ENCODE data around the gene ATAT1. TPM values are rescaled to one million over a fixed set of nuclear protein-coding genes. Genes with fewer than 3 reads are reported as not detected.
A peak's percentile ranks its signal among the peaks of the same experiment; 100 is the strongest.

Gene ATAT1
- total and polyA plus RNA-seq, 2 of the 4 experiments (the other 2 are of a cell fraction): 5.6 to 15.5 TPM

- dilution Hi-C loops (cut with HindIII; ENCODE audit: low sequenced_read_pairs, unreplicated experiment) (no loop called here), in situ Hi-C loops (cut with MboI; ENCODE audit: low sequenced_read_pairs) (no loop called here), intact Hi-C loops (cut with micrococcal nuclease) (no loop called here)
- 13% methylated on average over 6 of the region's 22 CpGs; no CpG with 5 or more reads in 1 of the 2 experiments for WGBS, 2 experiments (ENCODE audit: extremely low coverage in 2 of 2, insufficient read length in 1 of 2)
- DNase-seq (peak; percentile 47), ATAC-seq (ENCODE audit: low read depth) (no peak)
- Histone ChIP-seq H3K14ac (replicated peaks; ENCODE audit: low read depth, low read length) (peak overlapping the region; percentile 97), H2BK5ac (ENCODE audit: low read depth, low read length, poor library complexity, severe bottlenecking) (peak overlapping the region; percentile 92), H2AK9ac (replicated peaks; ENCODE audit: low read depth, low read length, poor library complexity) (peak overlapping the region; percentile 100), H3K23ac (ENCODE audit: low read depth, low read length) (peak overlapping the region; percentile 93), H4K5ac (ENCODE audit: low read depth, low read length) (peak overlapping the region; percentile 69), H4K8ac (ENCODE audit: low read depth in 2 of 2, low read length in 2 of 2) (peak overlapping the region; percentile 88 to 96), H3K79me1 (ENCODE audit: low read depth in 1 of 2, low read length in 2 of 2) (peaks cover 18 to 41% of the 10 kb centered on the region in 2 experiments; a peak in 3 of 4 replicates), H3K4me3 (ENCODE audit: insufficient read depth, low read depth, low read length) (peak overlapping the region; percentile 97), H3K27ac (ENCODE audit: insufficient read depth, low read length) (peak overlapping the region; percentile 96), H2AFZ (replicated peaks; ENCODE audit: low read length, poor library complexity) (peak overlapping the region; percentile 89), H3K27me3 (ENCODE audit: control insufficient read depth, insufficient read depth, low read length) (no peaks in the 10 kb centered on the region), H3K9me1 (ENCODE audit: insufficient read depth, low read length) (peaks cover 13% of the 10 kb centered on the region), H3K9ac (ENCODE audit: low read depth, low read length) (peak overlapping the region; percentile 92), H3K18ac (ENCODE audit: low read depth, low read length) (peak overlapping the region; percentile 65), H3K56ac (ENCODE audit: extremely low read depth, insufficient read depth, low read length) (peak overlapping the region; percentile 95), H3K4me1 (ENCODE audit: control insufficient read depth, insufficient read depth, low read length) (peaks cover 19% of the 10 kb centered on the region), H3K4me2 (ENCODE audit: low read depth, low read length) (peak overlapping the region; percentile 73), H2AK5ac (ENCODE audit: low read depth, low read length) (peak overlapping the region; percentile 98), H4K91ac (ENCODE audit: insufficient read depth, low read depth, low read length) (peak overlapping the region; percentile 97), H2BK120ac (ENCODE audit: low read depth, low read length) (peak overlapping the region; percentile 82), H2BK15ac (ENCODE audit: low read depth, low read length) (peak overlapping the region; percentile 40; the same call in 2 of the 3 replicates), H4K20me1 (ENCODE audit: insufficient read depth, low read length) (peaks cover 31% of the 10 kb centered on the region), H3K4ac (ENCODE audit: low read depth, low read length) (peak overlapping the region; percentile 98), H3K9me3 (ENCODE audit: control insufficient read depth, insufficient read depth, low read length) (no peaks in the 10 kb centered on the region), H3K36me3 (ENCODE audit: control insufficient read depth, insufficient read depth, low read length) (peaks cover 21% of the 10 kb centered on the region), H2BK20ac (ENCODE audit: low read depth, low read length) (peak overlapping the region; percentile 60; the same call in 1 of the 2 replicates)
- BruUV-seq (replicated peaks): TSS peak; percentile 27
- TF ChIP-seq SMC3 (IDR thresholded peaks at IDR 0.05; ENCODE audit: low read depth, low read length) (0 out of 2 replicates have a peak, but pooled peaks have one; percentile 7), CTCF (conservative IDR thresholded peaks at IDR 0.05; ENCODE audit: low read depth, low read length) (peak; percentile 33), NFE2L2 (IDR thresholded peaks at IDR 0.05; ENCODE audit: low read depth, low read length) (no peak), CHD1 (IDR thresholded peaks at IDR 0.05; ENCODE audit: low read depth, low read length) (no peak), POLR2A (IDR thresholded peaks at IDR 0.05; ENCODE audit: low read depth, low read length) (peak; percentile 68; the same call in 1 of the 2 replicates)
- ChIA-PET CTCF (interaction anchor here (0.7 to 2.2 kb wide), 2 partner anchors 9 to 35 kb away, joined by 3 to 6 read pairs; no protein-coding TSS in a partner anchor), POLR2A (ENCODE audit: unreplicated experiment) (interaction anchor here (0.5 to 0.6 kb wide), 2 partner anchors 34 to 59 kb away, joined by 3 read pairs; no protein-coding TSS in a partner anchor)
Observed at GRCh38 chr6:30687659-30688431, 61.2 kb downstream of the ATAT1 start.
